ENCODE measurements around the gene KRT78.

KRT78 gene

GRCh38 chr12:52851787-52852186, 3.0 kb upstream of the KRT78 start:
- no peak overlapping the region for H2AFZ ChIP-seq (ENCODE audit: low read length, unreplicated experiment)
- H3K27ac ChIP-seq (ENCODE audit: low read depth, low read length): no peak overlapping the region
- peaks cover 13% of the 10 kb centered on the region for H3K4me1 ChIP-seq (ENCODE audit: control insufficient read depth, insufficient read depth, low read length, unreplicated experiment)
- H3K36me3 ChIP-seq (ENCODE audit: insufficient read depth, low read length): no peaks in the 10 kb centered on the region
- no peaks in the 10 kb centered on the region for H3K79me2 ChIP-seq (ENCODE audit: control insufficient read depth, insufficient read depth, low read length, unreplicated experiment)
- no peak overlapping the region for H3K4me3 ChIP-seq (ENCODE audit: low read depth, low read length)
- peaks cover 34% of the 10 kb centered on the region for H3K27me3 ChIP-seq (ENCODE audit: insufficient read depth, low read length)

- Histone ChIP-seq H3K79me2 (ENCODE audit: control insufficient read depth, insufficient read depth, low read length, unreplicated experiment) (no peaks in the 10 kb centered on the region), H3K27ac (ENCODE audit: low read depth, low read length) (no peak overlapping the region), H3K4me1 (ENCODE audit: control insufficient read depth, insufficient read depth, low read length, unreplicated experiment) (peaks cover 13% of the 10 kb centered on the region), H3K27me3 (ENCODE audit: insufficient read depth, low read length) (peaks cover 34% of the 10 kb centered on the region), H3K36me3 (ENCODE audit: insufficient read depth, low read length) (no peaks in the 10 kb centered on the region), H2AFZ (ENCODE audit: low read length, unreplicated experiment) (no peak overlapping the region), H3K4me3 (ENCODE audit: low read depth, low read length) (no peak overlapping the region)
These were observed 1.9 kb upstream of the KRT78 start for GRCh38 chr12:52850681-52851080.

DNA sequence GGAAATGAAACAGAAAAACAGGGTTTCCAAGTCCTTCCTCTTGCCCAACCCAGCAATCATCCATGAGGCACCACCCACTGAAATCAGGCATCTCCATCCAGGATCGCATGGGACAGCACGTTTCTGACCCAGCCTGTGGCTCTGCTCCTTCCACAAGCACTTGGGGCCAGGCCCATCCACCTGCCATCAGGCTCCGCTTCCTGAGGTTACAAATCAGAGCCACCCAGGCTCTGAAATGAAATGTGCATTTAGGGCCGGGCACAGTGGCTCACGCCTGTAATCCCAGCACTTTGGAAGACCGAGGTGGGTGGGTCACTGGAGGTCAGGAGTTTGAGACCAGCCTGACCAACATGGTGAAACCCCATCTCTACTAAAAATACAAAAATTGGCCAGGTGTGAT, 717 bp upstream of the KRT78 start:
- H3K27ac ChIP-seq (ENCODE audit: low read depth, low read length): no peak overlapping the region
- peaks cover 13% of the 10 kb centered on the region for H3K4me1 ChIP-seq (ENCODE audit: control insufficient read depth, insufficient read depth, low read length, unreplicated experiment)
- H3K27me3 ChIP-seq (ENCODE audit: insufficient read depth, low read length): peaks cover 34% of the 10 kb centered on the region
- H3K4me3 ChIP-seq (ENCODE audit: low read depth, low read length): no peak overlapping the region
- no peaks in the 10 kb centered on the region for H3K79me2 ChIP-seq (ENCODE audit: control insufficient read depth, insufficient read depth, low read length, unreplicated experiment)
- H3K36me3 ChIP-seq (ENCODE audit: insufficient read depth, low read length): no peaks in the 10 kb centered on the region
- H2AFZ ChIP-seq (ENCODE audit: low read length, unreplicated experiment): no peak overlapping the region

DNA sequence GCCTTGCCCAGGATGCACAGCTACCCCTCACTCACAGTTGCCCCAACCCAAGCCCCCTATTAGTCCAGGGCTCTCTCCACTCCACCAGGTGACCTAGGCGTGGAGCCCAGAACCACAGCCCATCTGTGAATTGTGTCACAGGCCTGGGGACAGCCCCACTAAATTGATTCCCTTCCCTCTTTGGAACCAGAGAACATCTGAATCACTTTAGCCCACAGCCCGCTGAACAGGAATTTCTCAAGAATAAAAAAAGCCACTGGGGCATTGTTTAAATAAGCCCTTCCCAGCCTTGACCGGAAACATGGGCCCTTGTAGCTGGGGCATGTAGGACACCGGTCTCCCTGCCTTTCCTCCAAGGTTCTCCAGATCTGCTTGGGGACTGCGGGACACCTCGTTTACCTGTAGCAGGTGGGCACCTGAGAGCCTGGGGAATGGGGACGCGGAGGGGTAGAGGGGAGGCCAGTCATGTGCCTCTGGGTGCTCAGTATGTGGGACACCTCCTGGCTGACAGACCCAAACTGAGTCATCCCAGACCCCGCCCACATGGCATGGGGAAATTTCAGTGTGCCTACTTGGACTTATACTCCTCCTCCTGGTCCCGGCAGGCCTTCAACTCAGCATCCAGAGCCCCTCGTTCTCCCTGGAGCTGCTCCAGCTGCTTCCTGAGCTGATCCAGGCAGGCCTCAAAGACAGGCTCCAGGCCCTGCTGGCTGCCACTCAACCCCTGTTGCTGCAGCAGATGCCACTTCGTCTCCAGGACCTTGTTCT, 1.3 kb downstream of the KRT78 start:
- Histone ChIP-seq H3K36me3 (ENCODE audit: insufficient read depth, low read length) (no peaks in the 10 kb centered on the region), H2AFZ (ENCODE audit: low read length, unreplicated experiment) (peak overlapping the region; percentile 61), H3K4me1 (ENCODE audit: control insufficient read depth, insufficient read depth, low read length, unreplicated experiment) (peaks cover 13% of the 10 kb centered on the region), H3K27me3 (ENCODE audit: insufficient read depth, low read length) (peaks cover 17% of the 10 kb centered on the region), H3K4me3 (ENCODE audit: low read depth, low read length) (no peak overlapping the region), H3K79me2 (ENCODE audit: control insufficient read depth, insufficient read depth, low read length, unreplicated experiment) (no peaks in the 10 kb centered on the region), H3K27ac (ENCODE audit: low read depth, low read length) (peak overlapping the region; percentile 72)

- Histone ChIP-seq H3K4me1 (ENCODE audit: control insufficient read depth, insufficient read depth, low read length, unreplicated experiment) (peaks cover 13% of the 10 kb centered on the region), H3K79me2 (ENCODE audit: control insufficient read depth, insufficient read depth, low read length, unreplicated experiment) (no peaks in the 10 kb centered on the region), H3K36me3 (ENCODE audit: insufficient read depth, low read length) (no peaks in the 10 kb centered on the region), H3K4me3 (ENCODE audit: low read depth, low read length) (no peak overlapping the region), H3K27ac (ENCODE audit: low read depth, low read length) (no peak overlapping the region), H2AFZ (ENCODE audit: low read length, unreplicated experiment) (no peak overlapping the region), H3K27me3 (ENCODE audit: insufficient read depth, low read length) (peaks cover 15% of the 10 kb centered on the region)
These were observed 2.3 kb downstream of the KRT78 start for GRCh38 chr12:52846356-52846970.

DNA sequence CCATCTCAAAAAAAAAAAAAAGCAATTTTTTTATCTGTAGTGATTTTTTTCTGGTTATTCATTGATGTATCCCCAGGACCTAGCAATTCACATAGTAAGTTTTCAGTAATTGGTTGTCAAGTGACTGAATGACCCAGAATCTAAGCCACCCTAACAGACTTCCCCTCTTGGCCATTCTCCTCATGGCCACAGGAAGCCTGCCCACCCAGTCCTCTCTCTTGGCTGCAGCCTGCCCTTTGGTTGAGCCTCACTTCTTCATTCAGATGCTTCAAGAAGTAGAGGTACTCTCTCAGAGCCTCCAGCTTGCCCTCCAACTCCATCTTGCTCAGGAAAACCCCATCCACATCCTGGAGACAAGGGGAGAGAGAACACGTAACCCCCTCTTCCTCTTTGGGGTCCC, 2.8 kb downstream of the KRT78 start:
- H3K27ac ChIP-seq (ENCODE audit: low read depth, low read length): no peak overlapping the region
- H2AFZ ChIP-seq (ENCODE audit: low read length, unreplicated experiment): no peak overlapping the region
- H3K79me2 ChIP-seq (ENCODE audit: control insufficient read depth, insufficient read depth, low read length, unreplicated experiment): no peaks in the 10 kb centered on the region
- H3K4me1 ChIP-seq (ENCODE audit: control insufficient read depth, insufficient read depth, low read length, unreplicated experiment): peaks cover 13% of the 10 kb centered on the region
- H3K36me3 ChIP-seq (ENCODE audit: insufficient read depth, low read length): no peaks in the 10 kb centered on the region
- peaks cover 10% of the 10 kb centered on the region; the same call in 1 of the 2 replicates for H3K27me3 ChIP-seq (ENCODE audit: insufficient read depth, low read length)
- no peak overlapping the region for H3K4me3 ChIP-seq (ENCODE audit: low read depth, low read length)

- H3K27me3 ChIP-seq (ENCODE audit: insufficient read depth, low read length): peaks cover 4% of the 10 kb centered on the region; the same call in 1 of the 2 replicates
- no peaks in the 10 kb centered on the region for H3K36me3 ChIP-seq (ENCODE audit: insufficient read depth, low read length)
- H3K79me2 ChIP-seq (ENCODE audit: control insufficient read depth, insufficient read depth, low read length, unreplicated experiment): no peaks in the 10 kb centered on the region
- no peak overlapping the region for H3K27ac ChIP-seq (ENCODE audit: low read depth, low read length)
- H3K4me1 ChIP-seq (ENCODE audit: control insufficient read depth, insufficient read depth, low read length, unreplicated experiment): peaks cover 13% of the 10 kb centered on the region
- H3K4me3 ChIP-seq (ENCODE audit: low read depth, low read length): no peak overlapping the region
- H2AFZ ChIP-seq (ENCODE audit: low read length, unreplicated experiment): no peak overlapping the region
These were observed 4.4 kb downstream of the KRT78 start for GRCh38 chr12:52844386-52844785.

DNA sequence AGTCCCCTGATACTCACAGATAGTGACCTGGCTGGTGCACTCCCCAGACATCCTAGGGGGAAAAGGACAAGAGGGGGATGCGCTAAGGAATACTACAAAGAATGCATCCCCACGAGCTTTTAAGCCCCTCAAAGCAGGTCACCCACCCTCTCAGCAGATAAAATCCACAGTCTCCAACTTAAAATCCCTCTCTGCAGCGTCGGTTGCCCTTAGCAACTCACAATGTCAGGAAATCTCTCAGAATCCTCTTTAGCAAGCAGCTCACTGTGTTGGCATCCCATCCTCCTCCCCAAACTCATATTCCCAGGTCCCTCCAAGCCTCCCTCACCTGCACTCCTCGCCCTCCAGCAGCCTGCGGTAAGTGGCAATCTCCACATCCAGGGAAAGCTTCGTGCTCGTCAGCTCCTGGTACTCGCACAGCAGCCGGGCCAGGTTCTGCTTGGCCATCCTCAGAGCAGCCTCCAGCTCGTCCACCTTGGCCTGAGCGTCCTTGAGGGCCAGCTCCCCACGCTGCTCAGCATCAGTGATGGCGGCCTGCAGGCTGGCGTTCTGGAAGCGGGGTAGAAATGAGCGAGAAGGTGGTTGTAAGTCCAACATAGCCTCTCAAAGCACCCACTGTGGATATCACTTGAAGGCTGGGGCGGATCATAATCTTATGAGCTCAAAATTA, 9.2 kb downstream of the KRT78 start:
- H2AFZ ChIP-seq (ENCODE audit: low read length, unreplicated experiment): no peak overlapping the region
- no peak overlapping the region for H3K4me3 ChIP-seq (ENCODE audit: low read depth, low read length)
- H3K36me3 ChIP-seq (ENCODE audit: insufficient read depth, low read length): no peaks in the 10 kb centered on the region
- peaks cover 28% of the 10 kb centered on the region for H3K4me1 ChIP-seq (ENCODE audit: control insufficient read depth, insufficient read depth, low read length, unreplicated experiment)
- H3K27ac ChIP-seq (ENCODE audit: low read depth, low read length): no peak overlapping the region
- H3K79me2 ChIP-seq (ENCODE audit: control insufficient read depth, insufficient read depth, low read length, unreplicated experiment): no peaks in the 10 kb centered on the region
- peaks cover 4% of the 10 kb centered on the region; the same call in 1 of the 2 replicates for H3K27me3 ChIP-seq (ENCODE audit: insufficient read depth, low read length)

DNA sequence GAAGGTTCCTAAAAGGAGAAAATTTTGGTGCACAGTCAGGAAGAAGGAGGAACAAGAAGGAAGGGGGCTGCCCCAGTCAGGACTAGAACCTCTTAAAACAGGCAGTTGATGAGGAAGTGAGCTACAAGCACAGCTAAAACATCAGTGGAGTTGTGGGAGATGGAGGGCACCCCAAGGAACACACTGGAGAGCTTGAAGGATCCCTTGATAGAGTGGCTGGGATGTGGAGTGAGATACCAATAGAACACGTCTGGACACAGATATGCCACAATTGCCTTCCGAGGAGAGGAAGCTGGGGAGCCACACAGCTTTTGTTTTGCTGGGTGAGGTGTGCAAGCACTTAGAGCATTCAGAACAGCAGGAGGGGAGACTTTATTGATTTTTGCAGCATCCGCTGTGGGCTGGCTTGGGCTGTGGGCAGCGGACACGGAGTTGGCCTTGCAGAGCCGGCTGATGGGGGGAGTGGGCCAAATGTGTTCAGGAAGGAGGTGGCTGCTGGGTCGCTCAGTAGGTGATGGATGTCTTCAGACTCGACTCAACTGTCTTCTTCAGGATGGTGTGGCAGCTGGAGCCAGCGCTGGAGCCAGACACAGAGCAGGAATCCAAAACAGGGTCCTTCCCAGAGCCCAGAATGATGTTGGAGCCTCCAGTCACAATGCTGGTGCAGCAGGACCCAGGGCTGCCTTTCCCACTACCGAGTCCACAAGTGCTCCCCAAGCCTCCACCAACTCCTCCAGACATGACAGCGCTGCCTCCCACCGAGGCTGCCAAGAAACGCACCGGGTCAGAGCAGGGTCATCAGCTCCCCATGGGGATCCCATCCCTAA, 10.0 kb downstream of the KRT78 start:
- H3K27me3 ChIP-seq (ENCODE audit: insufficient read depth, low read length): peaks cover 4% of the 10 kb centered on the region; the same call in 1 of the 2 replicates

More for the DNA sequence above, 10.0 kb downstream of the KRT78 start:
- no peak overlapping the region for H3K4me3 ChIP-seq (ENCODE audit: low read depth, low read length)
- H3K27ac ChIP-seq (ENCODE audit: low read depth, low read length): no peak overlapping the region
- no peak overlapping the region for H2AFZ ChIP-seq (ENCODE audit: low read length, unreplicated experiment)
- no peaks in the 10 kb centered on the region for H3K36me3 ChIP-seq (ENCODE audit: insufficient read depth, low read length)
- no peaks in the 10 kb centered on the region for H3K79me2 ChIP-seq (ENCODE audit: control insufficient read depth, insufficient read depth, low read length, unreplicated experiment)
- peaks cover 28% of the 10 kb centered on the region for H3K4me1 ChIP-seq (ENCODE audit: control insufficient read depth, insufficient read depth, low read length, unreplicated experiment)

Measured in ACC112 (cell line).